ENCODE measurements around the gene ADAMTS6. TPM values are rescaled to one million over a fixed set of nuclear protein-coding genes. Genes with fewer than 3 reads are reported as not detected.

Gene ADAMTS6
- total RNA-seq, 2 experiments from 2014 or later, result 1.6 to 1.7 TPM

GRCh38 chr5:65152131-65152530, 329.6 kb downstream of the ADAMTS6 start:
- POLR2A ChIA-PET, result no interaction called here

GRCh38 chr5:65151614-65152013, 330.1 kb downstream of the ADAMTS6 start:
- H3K36me3 Mint-ChIP-seq (ENCODE audit: low read depth), result no peaks in the 10 kb centered on the region
- no peaks in the 10 kb centered on the region for H3K27me3 Mint-ChIP-seq
- ChIA-PET CTCF (no interaction called here), POLR2A (no interaction called here)
- no peaks in the 10 kb centered on the region for H3K9me3 Mint-ChIP-seq
- no peak overlapping the region for H3K27ac Mint-ChIP-seq
- no peaks in the 10 kb centered on the region for H3K4me1 Mint-ChIP-seq
- no peak overlapping the region for H3K4me3 Mint-ChIP-seq
- no peak for DNase-seq

More at GRCh38 chr5:65152131-65152530, 329.6 kb downstream of the ADAMTS6 start:
- Mint-ChIP-seq H3K9me3 (no peaks in the 10 kb centered on the region), H3K36me3 (ENCODE audit: low read depth) (no peaks in the 10 kb centered on the region), H3K4me1 (no peaks in the 10 kb centered on the region), H3K27ac (no peak overlapping the region), H3K4me3 (no peak overlapping the region), H3K27me3 (no peaks in the 10 kb centered on the region)
- DNase-seq, result no peak
- CTCF ChIA-PET, result no interaction called here

DNA sequence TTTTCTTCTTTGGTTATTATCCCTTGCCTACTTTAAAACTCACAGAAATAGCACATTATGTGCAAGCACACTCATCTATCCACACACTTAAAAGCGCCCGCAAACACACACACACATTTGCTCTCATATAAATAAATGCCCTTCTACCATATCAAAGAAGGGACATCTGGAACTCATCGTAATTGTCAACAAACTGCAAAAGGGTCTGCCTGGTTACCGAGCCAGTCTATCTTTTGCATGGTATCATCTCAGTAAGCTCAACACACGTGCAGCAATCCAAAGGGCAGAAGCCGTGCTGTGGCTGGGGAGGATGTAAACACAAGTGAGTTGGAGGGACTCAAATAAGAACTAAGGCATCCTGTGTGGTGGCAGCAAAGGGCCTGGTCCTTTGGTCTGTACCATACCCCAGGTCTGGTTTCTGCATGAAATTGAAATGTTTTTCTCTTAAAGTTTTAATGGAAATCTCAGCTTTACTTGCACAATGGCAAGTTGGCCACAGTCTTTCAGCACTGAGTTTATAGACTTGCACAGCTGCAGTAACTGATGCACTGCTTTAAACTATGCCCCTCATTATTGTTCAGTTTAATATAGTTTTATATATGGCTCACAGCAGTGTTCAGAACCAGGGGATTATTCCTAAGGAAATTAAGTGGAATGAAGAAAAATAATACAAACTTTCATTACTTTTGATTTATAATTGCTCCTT, 331.0 kb downstream of the ADAMTS6 start:
- CTCF ChIA-PET, result no interaction called here
- no peaks in the 10 kb centered on the region for H3K4me1 Mint-ChIP-seq
- DNase-seq, result no peak
- no peaks in the 10 kb centered on the region for H3K36me3 Mint-ChIP-seq (ENCODE audit: low read depth)
- no peak overlapping the region for H3K4me3 Mint-ChIP-seq
- POLR2A ChIA-PET, result no interaction called here
- no peaks in the 10 kb centered on the region for H3K9me3 Mint-ChIP-seq
- no peak overlapping the region for H3K27ac Mint-ChIP-seq
- H3K27me3 Mint-ChIP-seq, result no peaks in the 10 kb centered on the region

- ChIA-PET POLR2A (no interaction called here), CTCF (no interaction called here)
- no peak overlapping the region for H3K27ac Mint-ChIP-seq
- no peaks in the 10 kb centered on the region for H3K9me3 Mint-ChIP-seq
- no peak overlapping the region for H3K4me3 Mint-ChIP-seq
- no peaks in the 10 kb centered on the region for H3K27me3 Mint-ChIP-seq
- H3K4me1 Mint-ChIP-seq, result no peaks in the 10 kb centered on the region
- no peak for DNase-seq
- no peaks in the 10 kb centered on the region for H3K36me3 Mint-ChIP-seq (ENCODE audit: low read depth)
Observed at GRCh38 chr5:65149827-65150226, 331.9 kb downstream of the ADAMTS6 start.

- H3K4me1 Mint-ChIP-seq, result no peaks in the 10 kb centered on the region
- no peak overlapping the region for H3K4me3 Mint-ChIP-seq
- no peaks in the 10 kb centered on the region for H3K9me3 Mint-ChIP-seq
- no peak for DNase-seq
- peaks cover 4% of the 10 kb centered on the region for H3K27me3 Mint-ChIP-seq
- H3K36me3 Mint-ChIP-seq (ENCODE audit: low read depth), result no peaks in the 10 kb centered on the region
- POLR2A ChIA-PET, result no interaction called here
- H3K27ac Mint-ChIP-seq, result no peak overlapping the region
- CTCF ChIA-PET, result no interaction called here
Observed at GRCh38 chr5:65144136-65144871, 337.4 kb downstream of the ADAMTS6 start.

GRCh38 chr5:65142511-65143011, 339.2 kb downstream of the ADAMTS6 start:
- ChIA-PET CTCF (no interaction called here), POLR2A (interaction anchor here (0.7 kb wide), 1 partner anchor 15 kb away, joined by 4 read pairs; no protein-coding TSS in a partner anchor)
- no peaks in the 10 kb centered on the region for H3K4me1 Mint-ChIP-seq
- H3K36me3 Mint-ChIP-seq (ENCODE audit: low read depth), result no peaks in the 10 kb centered on the region
- H3K4me3 Mint-ChIP-seq, result no peak overlapping the region
- H3K27ac Mint-ChIP-seq, result no peak overlapping the region
- no peak for DNase-seq
- peaks cover 4% of the 10 kb centered on the region for H3K27me3 Mint-ChIP-seq
- H3K9me3 Mint-ChIP-seq, result no peaks in the 10 kb centered on the region

- POLR2A ChIA-PET, result no interaction called here
- no peaks in the 10 kb centered on the region for H3K4me1 Mint-ChIP-seq
- no peak for DNase-seq
- peaks cover 4% of the 10 kb centered on the region for H3K27me3 Mint-ChIP-seq
- CTCF ChIA-PET, result no interaction called here
- no peaks in the 10 kb centered on the region for H3K36me3 Mint-ChIP-seq (ENCODE audit: low read depth)
- H3K9me3 Mint-ChIP-seq, result no peaks in the 10 kb centered on the region
- no peak overlapping the region for H3K27ac Mint-ChIP-seq
- no peak overlapping the region for H3K4me3 Mint-ChIP-seq
Observed at GRCh38 chr5:65142016-65142415, 339.7 kb downstream of the ADAMTS6 start.

GRCh38 chr5:65141493-65141892, 340.2 kb downstream of the ADAMTS6 start:
- H3K9me3 Mint-ChIP-seq, result no peaks in the 10 kb centered on the region
- peaks cover 4% of the 10 kb centered on the region for H3K27me3 Mint-ChIP-seq
- CTCF ChIA-PET, result no interaction called here
- POLR2A ChIA-PET, result no interaction called here
- H3K4me3 Mint-ChIP-seq, result no peak overlapping the region
- no peaks in the 10 kb centered on the region for H3K36me3 Mint-ChIP-seq (ENCODE audit: low read depth)
- H3K4me1 Mint-ChIP-seq, result no peaks in the 10 kb centered on the region
- H3K27ac Mint-ChIP-seq, result no peak overlapping the region
- no peak for DNase-seq

- H3K4me3 Mint-ChIP-seq, result no peak overlapping the region
- no peak for DNase-seq
- H3K36me3 Mint-ChIP-seq (ENCODE audit: low read depth), result no peaks in the 10 kb centered on the region
- H3K9me3 Mint-ChIP-seq, result no peaks in the 10 kb centered on the region
- POLR2A ChIA-PET, result no interaction called here
- no peaks in the 10 kb centered on the region for H3K4me1 Mint-ChIP-seq
- H3K27ac Mint-ChIP-seq, result no peak overlapping the region
- H3K27me3 Mint-ChIP-seq, result peaks cover 4% of the 10 kb centered on the region
- CTCF ChIA-PET, result no interaction called here
Observed at GRCh38 chr5:65137631-65138030, 344.1 kb downstream of the ADAMTS6 start.

- Mint-ChIP-seq H3K9me3 (no peaks in the 10 kb centered on the region), H3K4me1 (no peaks in the 10 kb centered on the region), H3K27me3 (no peaks in the 10 kb centered on the region), H3K36me3 (ENCODE audit: low read depth) (no peaks in the 10 kb centered on the region), H3K4me3 (no peak overlapping the region), H3K27ac (no peak overlapping the region)
- ChIA-PET POLR2A (no interaction called here), CTCF (no interaction called here)
- no peak for DNase-seq
Observed at GRCh38 chr5:65133477-65134110, 348.1 kb downstream of the ADAMTS6 start.

DNA sequence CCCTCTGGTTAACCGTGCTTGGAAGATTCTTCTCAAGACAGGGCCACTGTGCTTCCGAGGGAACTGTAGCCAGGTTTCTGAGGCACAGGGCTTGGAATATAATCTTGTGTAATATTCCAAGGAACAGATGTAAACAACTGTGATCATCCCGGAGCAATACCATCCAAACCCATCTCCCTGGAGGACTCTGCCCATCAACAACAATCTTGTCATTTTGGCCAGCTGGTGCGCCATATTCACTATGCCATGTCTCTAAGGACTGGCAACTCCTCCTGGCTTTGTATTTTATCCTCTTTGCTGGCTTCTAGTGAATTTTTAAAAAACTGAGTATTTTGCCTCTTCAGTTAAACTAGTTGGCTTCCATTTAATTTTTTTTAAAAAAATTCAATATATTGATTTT, 349.3 kb downstream of the ADAMTS6 start:
- CTCF ChIA-PET, result no interaction called here

GRCh38 chr5:65128226-65128625, 353.5 kb downstream of the ADAMTS6 start:
- ChIA-PET CTCF (no interaction called here), POLR2A (no interaction called here)
- no peaks in the 10 kb centered on the region for H3K9me3 Mint-ChIP-seq
- no peaks in the 10 kb centered on the region for H3K36me3 Mint-ChIP-seq (ENCODE audit: low read depth)
- H3K4me3 Mint-ChIP-seq, result no peak overlapping the region
- H3K27me3 Mint-ChIP-seq, result no peaks in the 10 kb centered on the region
- no peak overlapping the region for H3K27ac Mint-ChIP-seq
- peaks cover 9% of the 10 kb centered on the region for H3K4me1 Mint-ChIP-seq
- no peak for DNase-seq

More for the DNA sequence above, 349.3 kb downstream of the ADAMTS6 start:
- Mint-ChIP-seq H3K4me1 (no peaks in the 10 kb centered on the region), H3K9me3 (no peaks in the 10 kb centered on the region), H3K36me3 (ENCODE audit: low read depth) (no peaks in the 10 kb centered on the region), H3K27ac (no peak overlapping the region), H3K27me3 (no peaks in the 10 kb centered on the region), H3K4me3 (no peak overlapping the region)
- POLR2A ChIA-PET, result no interaction called here
- DNase-seq, result no peak

- POLR2A ChIA-PET, result no interaction called here
- Mint-ChIP-seq H3K4me1 (peaks cover 9% of the 10 kb centered on the region), H3K27ac (no peak overlapping the region), H3K4me3 (no peak overlapping the region), H3K27me3 (no peaks in the 10 kb centered on the region), H3K36me3 (ENCODE audit: low read depth) (no peaks in the 10 kb centered on the region), H3K9me3 (no peaks in the 10 kb centered on the region)
- no peak for DNase-seq
- CTCF ChIA-PET, result interaction anchor here (0.6 kb wide), 1 partner anchor 50 kb away, joined by 3 read pairs; no protein-coding TSS in a partner anchor
Observed at GRCh38 chr5:65127161-65127901, 354.4 kb downstream of the ADAMTS6 start.

All from activated CD4-positive, alpha-beta memory T cell treated with anti-CD3 and anti-CD28 coated beads, Interleukin-2, amount 10 ng/mL, durations not matched to agents 7 days and 5 days (primary cell).